Right atrium auricular region (tissue), 2 donors: ENCODE results near the gene NPW. TPM values are rescaled to one million over a fixed set of nuclear protein-coding genes. Genes with fewer than 3 reads are reported as not detected.

Experiments used
- DNase-seq: peaks from one replicate; pipeline ENCODE4 v3.0.0-alpha.2; 2019; ENCODE audit warnings: low spot score
- H3K27ac ChIP-seq, 2 donors: fragments of 200-600 bp; sonication (generic); 1 replicate in 1 of 2; 2 replicates in 1 of 2; pipeline ENCODE4 v1.5.1; 2016 to 2019
- H3K27me3 ChIP-seq, 2 donors: fragments of 200-600 bp; sonication (generic); one replicate each; pipeline versions ENCODE4 v1.5.1 to v1.6.0; 2017 to 2019
- H3K36me3 ChIP-seq: fragments of 200-600 bp; sonication (generic); one replicate; pipeline ENCODE4 v1.5.1; 2016
- H3K4me1 ChIP-seq, 2 donors: fragments of 200-600 bp; sonication (generic); one replicate each; pipeline versions ENCODE4 v1.5.1 to v1.6.0; 2017 to 2019
- H3K4me3 ChIP-seq, 2 donors: fragments of 200-600 bp; sonication (generic); 1 replicate in 1 of 2; 2 replicates in 1 of 2; pipeline ENCODE4 v1.5.1; 2017 to 2019; ENCODE audit warnings: mild to moderate bottlenecking in 1 of 2, moderate library complexity in 1 of 2
- H3K9me3 ChIP-seq, 2 donors: fragments of 200-600 bp; sonication (generic); one replicate each; pipeline ENCODE4 v1.5.1; 2019
- total RNA-seq, 2 donors: library from RNA; depleted of rRNA; stranded (reverse); fragments of >200 nt; gene quantifications; one replicate each; pipeline ENCODE4 v1.1.0, GENCODE V29; 2016
- TF ChIP-seq, protein P1 (sequence below), 2 donors: fragments of 200-600 bp; sonication (generic); IDR thresholded peaks; one replicate each; pipeline ENCODE4 v1.5.1; 2019; ENCODE audit warnings: antibody characterized with exemption in 2 of 2

Gene NPW
- total RNA-seq, 2 donors from 2014 or later = not detected

DNA sequence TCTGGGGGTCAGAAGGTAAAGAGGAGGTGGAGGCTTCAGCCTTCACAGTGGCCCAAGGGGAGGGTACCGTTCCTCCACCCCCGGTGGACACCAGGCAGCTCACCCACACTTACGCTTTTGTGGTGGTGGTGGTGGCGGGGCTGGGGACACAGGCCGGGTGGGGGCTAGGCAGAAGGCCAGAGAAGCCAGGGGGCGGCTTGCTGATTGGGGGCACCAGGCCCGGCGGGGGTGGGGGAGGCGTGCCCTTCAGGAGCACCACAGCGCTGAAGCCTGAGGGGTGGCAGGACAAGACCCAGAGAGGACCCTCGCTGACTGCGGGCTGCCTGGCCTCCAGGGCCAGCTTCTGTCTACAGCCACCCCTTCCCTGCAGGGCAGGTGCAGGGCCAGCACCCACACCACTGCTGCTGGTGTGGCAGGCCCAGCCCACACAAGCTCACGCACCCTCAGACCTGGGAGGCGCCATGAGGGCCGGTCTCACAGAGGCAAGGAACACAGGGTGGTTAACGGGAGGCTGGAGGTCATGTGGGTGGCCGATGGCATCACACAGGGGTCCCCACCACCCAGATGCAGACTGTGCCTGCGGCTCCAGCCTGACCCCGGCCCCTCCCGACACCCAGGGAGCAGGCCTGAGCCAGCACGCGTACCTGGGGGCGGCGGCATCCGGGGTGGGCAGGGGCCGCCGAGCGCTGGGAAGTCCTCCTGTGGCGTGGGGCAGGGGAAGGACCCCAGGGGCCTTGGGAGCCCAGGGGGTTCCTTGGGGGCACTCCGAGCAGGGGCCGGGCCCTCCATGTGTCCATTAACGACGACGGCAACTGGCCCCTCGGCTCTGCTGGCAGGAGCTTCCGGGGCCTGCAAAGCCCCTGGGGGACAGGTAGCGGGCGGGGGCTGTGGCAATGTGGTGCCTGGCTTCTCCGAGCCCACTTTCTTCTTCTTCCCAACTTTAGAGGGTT, 20.5 kb upstream of the NPW start:
- no peak overlapping the region for H3K4me3 ChIP-seq
- H3K36me3 ChIP-seq = peaks cover 58% of the 10 kb centered on the region
- H3K9me3 ChIP-seq = no peaks in the 10 kb centered on the region
- no peak for DNase-seq
- H3K4me1 ChIP-seq = peaks cover 0 to 8% of the 10 kb centered on the region in 2 donors
- H3K27me3 ChIP-seq = no peaks in the 10 kb centered on the region
- TF ChIP-seq, protein P1, sequence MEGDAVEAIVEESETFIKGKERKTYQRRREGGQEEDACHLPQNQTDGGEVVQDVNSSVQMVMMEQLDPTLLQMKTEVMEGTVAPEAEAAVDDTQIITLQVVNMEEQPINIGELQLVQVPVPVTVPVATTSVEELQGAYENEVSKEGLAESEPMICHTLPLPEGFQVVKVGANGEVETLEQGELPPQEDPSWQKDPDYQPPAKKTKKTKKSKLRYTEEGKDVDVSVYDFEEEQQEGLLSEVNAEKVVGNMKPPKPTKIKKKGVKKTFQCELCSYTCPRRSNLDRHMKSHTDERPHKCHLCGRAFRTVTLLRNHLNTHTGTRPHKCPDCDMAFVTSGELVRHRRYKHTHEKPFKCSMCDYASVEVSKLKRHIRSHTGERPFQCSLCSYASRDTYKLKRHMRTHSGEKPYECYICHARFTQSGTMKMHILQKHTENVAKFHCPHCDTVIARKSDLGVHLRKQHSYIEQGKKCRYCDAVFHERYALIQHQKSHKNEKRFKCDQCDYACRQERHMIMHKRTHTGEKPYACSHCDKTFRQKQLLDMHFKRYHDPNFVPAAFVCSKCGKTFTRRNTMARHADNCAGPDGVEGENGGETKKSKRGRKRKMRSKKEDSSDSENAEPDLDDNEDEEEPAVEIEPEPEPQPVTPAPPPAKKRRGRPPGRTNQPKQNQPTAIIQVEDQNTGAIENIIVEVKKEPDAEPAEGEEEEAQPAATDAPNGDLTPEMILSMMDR (IDR thresholded peaks at IDR 0.05) = no peak
- no peak overlapping the region for H3K27ac ChIP-seq

DNA sequence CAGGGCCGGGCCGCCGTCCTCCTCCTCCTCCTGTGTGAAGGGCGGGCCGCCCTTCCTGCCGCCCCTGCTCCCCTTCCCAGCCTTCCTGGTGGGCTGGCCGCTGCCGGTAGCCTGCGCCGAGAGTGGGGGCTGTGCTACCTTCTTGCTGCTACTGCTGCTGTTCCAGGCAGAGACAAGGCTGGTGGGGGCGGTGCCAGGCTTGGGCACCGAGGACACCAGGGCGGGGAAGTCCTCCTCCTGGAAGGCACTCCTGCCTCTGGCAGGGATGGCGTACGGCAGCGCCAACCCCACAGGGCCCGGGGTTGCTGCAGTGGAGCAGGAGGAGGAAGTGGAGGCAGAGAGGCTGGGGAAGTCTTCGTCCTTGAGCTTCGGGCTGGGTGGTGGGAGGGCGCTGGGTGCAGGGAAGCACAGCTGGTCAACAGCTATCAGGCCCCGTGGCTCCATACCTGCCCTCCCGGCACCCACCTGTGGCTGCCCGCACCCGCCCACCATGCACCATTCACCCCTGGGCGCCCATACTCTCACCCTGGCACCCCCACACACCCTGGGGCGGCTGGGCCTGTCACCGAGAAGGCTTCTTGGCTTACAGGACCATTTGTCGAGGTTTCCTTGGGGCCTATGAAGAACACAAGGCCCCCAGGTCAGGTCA, 19.6 kb upstream of the NPW start:
- Histone ChIP-seq H3K4me1 (peaks cover 0 to 17% of the 10 kb centered on the region in 2 donors), H3K27ac (no peak overlapping the region), H3K9me3 (no peaks in the 10 kb centered on the region), H3K36me3 (peaks cover 58% of the 10 kb centered on the region), H3K27me3 (no peaks in the 10 kb centered on the region), H3K4me3 (no peak overlapping the region)
- TF ChIP-seq, protein P1 (IDR thresholded peaks at IDR 0.05) = no peak
- no peak for DNase-seq

GRCh38 chr16:2001035-2001434, 18.6 kb upstream of the NPW start:
- Histone ChIP-seq H3K4me3 (no peak overlapping the region), H3K9me3 (no peaks in the 10 kb centered on the region), H3K36me3 (peaks cover 58% of the 10 kb centered on the region)

DNA sequence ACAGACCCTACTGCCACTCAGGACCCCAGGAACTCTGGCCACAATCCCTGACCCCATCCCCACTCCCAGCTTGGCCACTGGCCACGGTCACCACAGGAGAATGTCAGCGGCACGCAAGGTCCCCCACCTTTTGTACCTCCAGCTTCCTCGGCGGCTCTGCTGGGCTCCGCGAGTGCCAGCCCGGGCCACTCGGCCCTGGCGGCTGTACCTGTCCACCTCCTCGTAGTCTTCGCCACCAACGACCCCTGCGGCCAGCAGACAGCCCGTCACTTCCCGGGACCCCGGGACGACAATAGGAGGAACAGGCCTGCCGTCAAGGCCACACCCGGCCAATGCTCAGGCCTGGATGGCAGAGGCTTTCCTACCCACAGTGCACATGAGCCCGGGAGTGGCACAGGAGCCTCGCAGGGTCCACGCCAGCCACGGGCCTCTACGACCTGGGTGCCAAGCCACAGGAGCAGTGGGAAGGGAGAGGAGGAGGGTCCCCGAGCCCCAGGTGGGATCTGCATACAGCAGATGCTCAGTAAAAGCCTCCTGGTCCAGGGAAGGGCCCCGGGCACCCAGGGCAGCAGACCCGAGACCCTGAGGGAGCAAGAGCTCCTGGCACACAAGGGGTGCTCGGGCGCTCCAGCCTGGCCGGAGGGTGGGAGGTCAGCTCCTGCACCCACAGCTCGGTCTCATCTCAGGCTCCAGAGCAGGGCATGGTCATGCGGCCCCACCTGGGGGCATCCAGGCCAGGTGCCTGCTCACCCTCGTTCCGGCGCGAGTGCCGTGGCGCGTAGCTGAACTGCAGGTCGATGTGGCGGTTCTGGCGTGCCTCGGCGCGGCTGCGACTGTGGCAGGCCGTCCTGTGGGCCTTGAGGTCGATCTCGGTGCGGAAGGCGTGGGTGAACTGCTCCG, 17.9 kb upstream of the NPW start:
- peaks cover 0 to 34% of the 10 kb centered on the region in 2 donors for H3K4me1 ChIP-seq
- H3K4me3 ChIP-seq = no peak overlapping the region
- TF ChIP-seq, protein P1 (IDR thresholded peaks at IDR 0.05) = no peak
- H3K27ac ChIP-seq = no peak overlapping the region
- no peaks in the 10 kb centered on the region for H3K9me3 ChIP-seq
- no peak for DNase-seq
- H3K36me3 ChIP-seq = peaks cover 58% of the 10 kb centered on the region
- H3K27me3 ChIP-seq = no peaks in the 10 kb centered on the region

More at GRCh38 chr16:2001035-2001434, 18.6 kb upstream of the NPW start:
- no peak for DNase-seq
- peaks cover 0 to 27% of the 10 kb centered on the region in 2 donors for H3K4me1 ChIP-seq
- TF ChIP-seq, protein P1 (IDR thresholded peaks at IDR 0.05) = no peak
- no peak overlapping the region for H3K27ac ChIP-seq
- no peaks in the 10 kb centered on the region for H3K27me3 ChIP-seq

DNA sequence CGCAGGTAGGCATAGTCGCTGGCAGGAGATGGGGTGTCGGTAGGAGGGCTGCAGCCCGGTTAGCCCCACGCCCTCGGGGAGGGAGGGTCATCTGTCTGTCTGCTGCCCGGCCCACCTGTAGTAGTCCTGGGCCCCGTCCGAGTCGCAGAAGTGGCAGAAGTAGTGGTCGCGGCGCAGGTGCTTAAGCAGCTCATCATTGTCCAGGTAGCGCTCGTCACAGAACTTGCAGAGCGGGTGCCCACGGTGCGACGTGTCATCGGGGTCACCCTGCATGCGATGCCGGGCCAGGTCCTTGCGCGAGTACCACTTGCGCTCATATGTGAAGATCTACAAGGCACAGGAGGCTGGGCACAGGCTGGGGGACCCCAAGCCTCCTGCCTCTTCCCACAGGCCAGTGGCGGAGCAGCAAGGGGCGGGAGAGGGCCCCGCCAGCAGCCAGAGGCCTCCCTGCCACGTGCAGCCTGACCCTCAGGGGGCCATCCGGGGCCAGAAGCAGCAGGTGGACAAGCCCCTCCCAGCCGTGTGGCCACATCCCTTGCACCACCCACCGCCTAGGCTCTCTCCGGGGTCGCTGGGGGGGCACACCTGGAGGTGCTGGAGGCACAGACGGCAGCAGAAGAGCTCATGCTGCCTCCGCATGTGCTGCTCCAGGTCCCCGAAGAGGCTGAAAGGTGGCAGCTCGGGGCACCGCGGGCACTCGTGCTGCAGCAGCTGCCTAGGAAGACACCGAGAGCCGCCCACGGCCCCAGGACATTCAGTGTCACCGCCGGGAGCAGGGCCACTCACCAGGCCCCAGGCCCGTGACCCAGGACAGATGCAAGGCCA, 17.0 kb upstream of the NPW start:
- TF ChIP-seq, protein P1 (IDR thresholded peaks at IDR 0.05) = no peak
- Histone ChIP-seq H3K4me1 (peaks cover 0 to 43% of the 10 kb centered on the region in 2 donors), H3K27ac (no peak overlapping the region), H3K9me3 (no peaks in the 10 kb centered on the region), H3K36me3 (peaks cover 54% of the 10 kb centered on the region), H3K27me3 (no peaks in the 10 kb centered on the region), H3K4me3 (no peak overlapping the region)
- no peak for DNase-seq
